ENCODE measurements around the gene SDK2.

SDK2 gene

GRCh38 chr17:73584987-73585386 lies 59.3 kb downstream of the SDK2 start:
- no peak for DNase-seq

GRCh38 chr17:73584049-73584448 lies 60.2 kb downstream of the SDK2 start:
- DNase-seq, result no peak

GRCh38 chr17:73582821-73583220 lies 61.4 kb downstream of the SDK2 start:
- DNase-seq, result no peak

- no peak for DNase-seq
These were observed 61.9 kb downstream of the SDK2 start for GRCh38 chr17:73582359-73582758.

GRCh38 chr17:73581379-73581778 lies 62.9 kb downstream of the SDK2 start:
- no peak for DNase-seq

- no peak for DNase-seq
These were observed 64.1 kb downstream of the SDK2 start for GRCh38 chr17:73580073-73580710.

- no peak for DNase-seq
These were observed 67.6 kb downstream of the SDK2 start for GRCh38 chr17:73576556-73577098.

GRCh38 chr17:73575470-73576221 lies 68.6 kb downstream of the SDK2 start:
- DNase-seq, result no peak

- DNase-seq, result no peak
These were observed 72.6 kb downstream of the SDK2 start for GRCh38 chr17:73571511-73572130.

- no peak for DNase-seq
These were observed 74.4 kb downstream of the SDK2 start for GRCh38 chr17:73569762-73570319.

- DNase-seq, result no peak
These were observed 75.3 kb downstream of the SDK2 start for GRCh38 chr17:73568934-73569333.

- no peak for DNase-seq
These were observed 77.1 kb downstream of the SDK2 start for GRCh38 chr17:73566905-73567782.

GRCh38 chr17:73564843-73565242 lies 79.4 kb downstream of the SDK2 start:
- no peak for DNase-seq

- DNase-seq, result no peak
These were observed 81.3 kb downstream of the SDK2 start for GRCh38 chr17:73562896-73563295.

GRCh38 chr17:73561111-73561510 lies 83.1 kb downstream of the SDK2 start:
- DNase-seq, result no peak

GRCh38 chr17:73560661-73561060 lies 83.6 kb downstream of the SDK2 start:
- DNase-seq, result no peak

- no peak for DNase-seq
These were observed 84.7 kb downstream of the SDK2 start for GRCh38 chr17:73559532-73559931.

GRCh38 chr17:73555199-73555960 lies 88.9 kb downstream of the SDK2 start:
- DNase-seq, result no peak

GRCh38 chr17:73554498-73554897 lies 89.7 kb downstream of the SDK2 start:
- DNase-seq, result no peak

GRCh38 chr17:73553311-73553710 lies 90.9 kb downstream of the SDK2 start:
- DNase-seq, result no peak

GRCh38 chr17:73552300-73553048 lies 91.8 kb downstream of the SDK2 start:
- no peak for DNase-seq

All from fibroblast of skin of right biceps (primary cell).